Stimulated activated CD4-positive, alpha-beta T cell treated with anti-CD3 and anti-CD28 coated beads, Interleukin-12 subunit alpha, Interleukin-12 subunit beta, amount 100 ng/mL, for 4 hours (primary cell): ENCODE measurements around the gene EIF6.

Experiments
- DNase-seq: peaks from one replicate; pipeline ENCODE4 v3.0.0-alpha.2; 2020

The EIF6 gene

DNA sequence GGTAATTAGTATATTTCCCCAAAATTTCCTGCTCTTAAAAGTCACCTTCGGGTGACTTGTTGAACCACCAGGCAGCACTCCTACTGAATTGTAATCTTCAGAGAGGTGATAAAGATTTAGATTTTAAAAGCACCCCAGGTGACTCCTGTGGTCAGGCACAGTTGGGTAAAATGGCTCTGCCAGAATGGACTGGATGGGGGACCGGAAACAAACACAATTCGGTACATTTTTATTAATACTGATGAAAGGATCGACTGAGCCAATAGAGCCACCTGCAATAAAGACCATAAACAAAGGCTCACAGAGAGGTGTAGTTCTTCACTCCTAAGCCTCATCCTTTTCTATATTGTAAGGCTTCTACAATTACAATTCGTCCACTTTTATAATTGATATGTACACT, 27.2 kb upstream of the EIF6 start:
- no peak for DNase-seq

DNA sequence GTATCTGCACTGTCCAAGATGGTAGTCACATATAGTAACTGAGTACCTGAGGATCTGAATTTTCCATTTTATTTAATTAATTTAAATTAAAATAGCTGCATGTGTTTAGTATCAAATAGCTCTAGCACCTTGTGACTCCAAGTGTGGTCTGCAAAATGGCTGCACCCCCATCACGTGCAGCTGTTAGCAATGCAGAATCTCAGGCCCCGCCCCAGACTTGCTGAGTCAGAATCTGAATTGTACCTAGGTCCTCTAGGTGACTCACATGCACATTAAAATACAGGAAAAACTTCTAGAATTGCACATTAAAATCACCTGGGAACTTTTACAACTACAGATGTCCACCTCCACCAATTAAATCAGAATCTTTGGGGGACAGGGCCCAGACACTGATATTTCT, 26.8 kb upstream of the EIF6 start:
- DNase-seq, result peak; percentile 57

DNA sequence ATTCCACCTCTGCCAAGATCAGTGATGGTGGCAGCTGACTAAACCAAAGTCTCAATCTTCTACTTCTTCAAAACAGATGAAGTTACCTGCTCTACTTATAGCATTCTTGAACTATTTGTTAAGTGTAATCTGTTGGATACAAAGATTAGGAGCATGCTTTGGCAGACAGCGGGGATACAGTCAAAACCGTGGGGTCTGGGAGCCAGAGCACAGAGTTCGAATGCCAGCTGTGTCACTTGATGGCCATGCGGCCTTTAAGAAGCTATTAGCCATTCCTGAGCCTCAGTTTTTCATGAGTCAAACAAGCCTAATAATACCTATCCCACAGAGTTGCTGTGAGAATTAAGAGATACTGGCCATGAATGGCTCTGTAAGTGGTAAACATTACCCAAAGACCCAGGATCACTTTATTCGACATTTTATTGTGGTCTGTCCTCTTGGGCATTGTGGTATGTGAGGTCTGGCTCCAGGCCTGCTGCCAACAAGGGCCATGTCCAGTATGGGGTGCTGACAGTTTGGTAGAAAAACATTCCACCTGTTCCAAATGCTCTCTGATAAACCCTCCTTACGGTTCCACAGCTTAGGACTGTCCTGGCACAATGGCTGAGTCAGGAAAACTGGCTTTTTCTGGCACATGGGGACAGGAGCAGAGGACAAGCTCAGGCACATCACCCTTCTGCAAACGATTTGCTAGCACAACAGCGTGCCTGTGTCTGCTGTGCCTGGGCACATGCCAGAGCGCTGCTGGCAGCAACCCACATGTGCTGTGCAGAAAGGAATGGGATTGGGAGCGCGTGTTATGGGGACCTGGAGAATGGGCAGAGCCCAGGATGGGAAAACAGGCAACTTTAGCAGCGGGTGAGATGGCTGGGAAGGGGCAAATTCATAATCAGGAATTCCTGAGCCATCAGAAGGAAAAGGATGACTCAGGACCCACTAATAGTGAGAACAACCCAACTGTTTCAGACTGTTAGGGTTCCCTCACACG, 23.4 kb upstream of the EIF6 start:
- no peak for DNase-seq

DNA sequence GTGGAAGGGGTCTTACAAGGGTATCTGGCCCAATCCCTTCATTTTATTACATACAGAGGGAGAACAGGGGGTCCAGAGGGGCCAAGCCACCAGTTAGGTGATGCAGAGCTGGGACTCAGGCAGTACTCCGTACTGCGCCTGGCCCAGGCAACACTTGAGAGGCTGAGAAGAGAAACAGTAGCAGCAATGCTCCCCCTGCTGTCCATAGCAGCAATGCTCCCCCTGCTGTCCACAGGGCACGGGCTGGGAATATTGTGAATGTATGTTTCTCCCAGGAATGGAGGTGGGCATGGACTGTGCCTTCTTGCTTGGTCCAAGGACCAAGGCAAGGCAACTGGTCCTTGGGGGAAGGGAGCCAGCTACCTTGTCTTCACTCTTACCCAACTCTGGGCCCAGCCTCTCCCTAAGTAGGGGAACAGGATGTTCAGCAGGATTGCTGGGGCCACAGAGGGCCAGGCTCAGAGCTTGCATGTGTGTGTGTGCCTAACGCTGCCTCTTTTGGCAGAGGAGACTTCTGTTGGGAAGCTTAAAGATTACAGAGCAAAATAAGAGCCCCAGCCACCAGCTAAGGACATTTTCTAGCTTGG, 22.5 kb upstream of the EIF6 start:
- DNase-seq, result no peak

DNA sequence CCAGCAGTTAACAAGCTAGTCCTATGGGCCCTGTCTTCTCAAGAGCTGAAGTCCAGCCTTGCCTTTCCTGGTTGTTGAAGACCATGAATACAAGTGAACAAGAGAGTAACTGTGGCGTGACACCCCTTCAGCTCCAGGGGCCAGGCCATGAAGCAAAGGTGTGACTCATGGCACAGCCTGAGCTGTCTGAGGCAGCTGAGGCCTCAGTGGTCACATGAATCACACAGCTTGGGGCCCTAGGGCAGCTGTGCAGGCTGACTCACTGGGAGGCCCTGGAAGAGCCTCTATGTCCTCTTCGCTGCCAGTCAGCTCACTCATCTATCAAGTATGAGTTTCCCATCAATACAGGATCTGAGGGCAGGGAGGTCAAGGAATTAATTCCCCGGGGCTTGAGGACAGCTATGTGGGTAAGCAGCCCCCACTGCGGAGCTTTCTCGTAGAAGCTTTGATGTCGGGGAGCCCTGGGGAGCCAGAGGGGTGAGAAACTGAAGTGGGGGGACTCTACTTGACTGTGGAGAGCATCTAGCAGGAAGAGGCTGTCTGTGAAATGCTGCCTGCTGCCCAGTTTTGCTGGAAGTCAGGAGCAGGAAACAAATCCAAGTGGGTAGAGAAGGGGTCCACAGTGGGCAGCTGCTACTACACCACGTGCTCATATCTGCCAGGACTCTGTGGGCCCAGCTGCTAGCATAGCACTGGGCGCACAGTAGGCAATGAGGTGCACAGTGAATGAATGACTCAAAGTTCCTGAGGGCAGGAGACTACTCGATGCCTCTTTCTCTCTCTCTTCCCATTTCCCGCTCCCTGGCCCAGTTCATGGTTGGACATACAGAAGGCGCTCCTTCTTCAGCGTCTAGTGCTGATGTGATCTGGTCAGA, 21.3 kb upstream of the EIF6 start:
- DNase-seq, result peak; percentile 61

DNA sequence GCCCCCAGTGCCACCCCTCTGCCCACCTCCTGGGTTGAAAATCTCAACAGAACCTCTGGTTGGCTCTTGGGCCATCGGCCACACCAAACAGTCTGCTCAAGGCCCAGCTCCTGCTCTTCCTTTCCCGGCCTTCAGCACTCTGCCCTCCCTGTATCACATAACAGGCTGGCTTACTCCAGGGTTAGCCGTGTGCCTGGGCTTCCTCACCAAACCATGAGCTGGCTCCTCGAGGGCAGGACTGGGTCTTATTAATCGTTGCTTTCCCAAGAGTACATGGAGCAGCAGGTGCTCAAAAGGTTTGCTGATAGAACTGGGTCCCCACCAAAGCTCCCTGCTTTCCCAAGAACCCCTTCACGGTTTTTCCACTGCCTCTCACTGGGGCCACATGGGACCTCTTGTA, 20.4 kb upstream of the EIF6 start:
- DNase-seq, result no peak

DNA sequence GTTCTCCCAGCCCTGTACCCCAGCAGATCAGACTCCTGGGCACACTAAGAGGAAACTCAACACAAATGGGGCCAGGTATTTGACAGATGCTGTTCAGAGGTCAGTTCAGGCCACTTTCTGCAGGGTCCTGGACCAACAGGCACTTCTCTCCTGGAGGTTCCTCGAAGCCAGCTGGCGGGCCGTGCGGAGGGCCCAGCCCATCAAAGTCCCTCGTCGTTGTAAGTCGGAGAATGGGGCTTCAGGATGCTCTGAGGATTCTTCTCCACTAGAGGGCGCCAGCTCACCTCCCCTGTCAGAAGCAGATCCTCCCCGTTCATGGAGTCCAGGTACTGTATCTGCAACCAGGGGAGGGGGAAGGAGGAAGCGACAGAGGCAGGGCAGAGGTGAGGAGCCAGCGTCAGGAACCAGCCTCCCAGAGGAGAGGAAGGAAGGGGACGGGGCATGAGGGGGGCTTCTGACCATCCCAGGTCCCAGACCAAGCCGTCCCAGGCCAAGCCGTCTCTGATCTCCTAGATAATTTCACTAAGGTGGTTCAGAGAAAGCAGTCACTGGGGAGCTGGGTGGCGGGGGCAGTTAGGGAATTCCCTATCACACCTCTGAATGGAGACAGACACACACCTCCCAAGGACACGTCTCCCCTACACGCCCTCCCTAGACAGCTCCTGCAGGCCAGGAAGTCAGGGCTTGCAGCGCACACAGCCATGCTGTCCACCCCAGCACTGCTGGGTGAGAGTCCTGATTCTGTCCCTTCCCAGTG, 19.3 kb upstream of the EIF6 start:
- peak; percentile 71 for DNase-seq

DNA sequence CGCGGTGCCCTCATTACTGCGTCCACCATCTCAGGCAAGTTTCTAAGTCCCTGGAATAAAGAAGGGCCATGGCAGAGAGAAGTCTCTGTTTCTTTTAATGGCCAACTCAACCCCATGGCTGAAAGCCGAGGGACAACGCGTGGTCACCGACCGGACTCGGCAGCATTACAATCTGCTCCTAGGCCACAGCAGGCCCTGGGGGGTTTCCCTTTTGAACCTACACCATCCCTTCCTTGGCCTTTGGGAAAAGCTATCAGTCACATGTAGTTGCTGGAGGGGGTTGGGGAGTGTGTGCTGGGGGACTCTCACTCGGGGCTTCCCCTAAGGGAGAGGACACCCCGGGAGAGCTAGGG, 18.8 kb upstream of the EIF6 start:
- DNase-seq, result no peak

DNA sequence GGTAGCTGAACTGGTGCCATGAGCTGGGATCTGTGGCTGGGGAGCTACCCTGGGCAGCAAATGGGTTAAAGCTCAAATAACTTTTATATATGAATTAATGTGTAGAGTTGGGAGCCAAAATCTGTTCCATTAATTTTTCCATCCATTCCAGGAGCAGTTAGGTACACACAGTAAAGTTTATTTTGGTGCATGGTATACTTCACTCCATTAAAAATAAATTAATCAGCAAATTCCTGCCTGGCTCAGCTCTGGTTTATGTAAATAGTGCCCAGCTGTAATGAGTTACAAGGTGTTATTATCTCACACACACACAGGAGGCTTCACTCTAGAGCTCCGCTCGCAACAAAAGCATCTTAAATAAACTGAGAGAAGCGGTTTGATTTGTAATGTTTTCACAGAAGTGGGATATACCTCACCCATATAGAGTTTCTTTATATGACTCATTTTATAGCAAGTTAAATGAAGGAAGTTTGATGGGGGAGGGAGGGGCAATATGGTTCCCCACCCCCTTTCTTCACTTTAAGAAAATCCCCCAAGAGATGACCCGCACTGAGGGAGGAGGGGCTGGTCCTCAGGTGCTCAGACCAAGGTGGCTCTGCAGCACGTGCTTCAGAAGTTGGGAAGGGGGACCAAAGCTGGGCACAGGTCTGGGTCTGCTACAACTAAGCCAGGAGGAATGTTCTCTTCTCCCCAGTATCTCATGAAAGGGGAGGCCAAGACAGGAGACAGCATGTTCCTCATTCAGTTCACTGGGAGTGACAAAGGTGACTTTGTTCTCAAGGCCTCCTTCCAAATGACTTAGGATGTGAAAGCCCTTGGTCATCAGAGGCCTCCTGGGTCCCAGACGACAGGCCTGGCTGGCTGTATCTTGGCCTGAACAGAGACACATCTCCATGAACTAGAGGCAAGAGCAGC, 18.1 kb upstream of the EIF6 start:
- DNase-seq, result no peak

DNA sequence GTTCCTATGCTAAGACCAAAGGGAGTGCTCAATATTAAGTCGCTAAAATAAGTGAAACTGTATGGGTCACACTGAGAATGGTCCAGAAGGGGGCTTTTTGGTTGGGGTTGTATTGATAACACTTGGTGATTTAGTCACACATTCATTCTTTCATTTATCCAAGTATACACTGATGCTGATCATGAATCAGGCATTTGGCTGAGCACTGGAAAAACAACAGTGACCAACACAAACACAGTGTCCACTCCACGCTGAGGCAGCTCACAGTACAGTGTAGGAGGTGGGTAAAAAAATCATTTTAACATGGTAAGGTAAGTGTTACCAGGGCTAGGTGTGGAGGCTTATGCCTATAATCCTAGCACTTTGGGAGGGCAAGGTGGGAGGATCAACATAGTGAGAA, 16.9 kb upstream of the EIF6 start:
- no peak for DNase-seq

DNA sequence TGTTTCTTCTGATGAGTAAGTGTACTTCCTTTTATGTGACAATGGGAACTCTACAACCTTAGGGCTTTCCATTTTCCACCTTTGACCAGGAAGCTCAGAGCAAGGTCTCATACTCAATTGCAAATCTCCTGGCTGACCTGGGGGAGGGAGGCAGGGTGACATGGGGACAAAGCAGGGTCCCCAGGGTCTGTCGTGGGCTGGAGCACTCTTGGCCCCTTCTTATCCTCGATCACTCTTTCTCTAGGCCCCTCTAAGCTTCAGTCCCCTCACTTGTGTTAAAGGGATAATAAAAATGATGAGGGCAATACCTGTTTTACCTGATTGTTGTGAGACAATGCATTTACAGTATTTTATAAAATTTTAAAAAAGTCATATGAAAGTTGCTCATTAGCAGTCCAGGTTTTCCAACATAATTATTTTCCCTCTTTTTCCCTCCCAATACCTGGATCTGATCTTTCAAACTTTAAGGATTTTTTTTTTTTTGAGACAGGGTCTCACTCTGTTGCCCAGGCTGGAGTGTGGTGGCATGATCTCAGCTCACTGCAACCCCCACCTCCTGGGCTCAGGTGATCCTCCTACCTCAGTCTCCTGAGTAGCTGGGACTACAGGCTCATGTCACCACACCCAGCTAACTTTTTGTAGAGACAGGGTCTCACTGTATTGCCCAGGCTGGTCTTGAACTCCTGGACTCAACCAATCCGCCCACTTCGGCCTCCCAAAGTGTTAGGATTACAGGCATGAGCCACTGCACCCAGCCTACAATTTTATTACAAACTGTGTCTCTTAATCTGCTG, 16.1 kb upstream of the EIF6 start:
- DNase-seq, result no peak

DNA sequence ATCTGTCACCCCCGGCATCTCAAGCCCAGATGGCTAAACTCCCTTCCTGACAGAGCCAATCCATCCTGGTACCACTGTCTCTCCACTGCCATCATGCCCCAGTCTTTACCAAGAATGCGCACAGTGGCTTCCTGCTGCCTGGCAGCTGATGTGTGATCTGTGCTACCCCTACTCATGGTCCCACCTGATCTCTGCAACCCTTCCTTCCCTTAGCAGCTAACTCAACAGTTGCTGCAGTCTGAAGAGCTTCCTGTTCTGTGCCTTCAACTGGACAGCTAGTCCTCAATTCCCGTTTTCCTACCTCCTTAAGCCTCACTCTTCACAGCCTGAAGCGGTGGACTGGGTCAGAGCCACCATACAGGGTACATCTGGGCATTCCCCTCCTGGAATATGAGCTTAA, 15.2 kb upstream of the EIF6 start:
- DNase-seq, result no peak

DNA sequence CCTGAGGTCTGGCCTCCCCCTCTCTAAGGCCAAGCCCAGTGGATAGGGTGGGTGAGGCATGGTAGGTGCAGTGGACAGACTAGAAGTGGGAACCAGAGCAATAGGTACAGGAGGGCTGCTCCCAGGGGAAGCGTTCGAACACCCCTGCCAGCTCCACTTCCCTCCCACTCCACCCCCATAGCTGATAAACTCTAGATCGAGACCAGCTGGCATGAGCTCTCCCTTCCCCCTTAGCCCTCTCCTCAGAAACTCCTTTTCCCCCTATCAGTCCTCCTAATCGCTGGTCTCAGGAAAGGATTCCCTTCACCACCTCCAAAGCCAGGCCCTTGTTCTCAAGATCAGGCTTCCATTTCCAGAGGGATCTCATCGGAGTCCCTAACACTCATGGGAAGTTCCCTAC, 13.7 kb upstream of the EIF6 start:
- DNase-seq, result no peak

DNA sequence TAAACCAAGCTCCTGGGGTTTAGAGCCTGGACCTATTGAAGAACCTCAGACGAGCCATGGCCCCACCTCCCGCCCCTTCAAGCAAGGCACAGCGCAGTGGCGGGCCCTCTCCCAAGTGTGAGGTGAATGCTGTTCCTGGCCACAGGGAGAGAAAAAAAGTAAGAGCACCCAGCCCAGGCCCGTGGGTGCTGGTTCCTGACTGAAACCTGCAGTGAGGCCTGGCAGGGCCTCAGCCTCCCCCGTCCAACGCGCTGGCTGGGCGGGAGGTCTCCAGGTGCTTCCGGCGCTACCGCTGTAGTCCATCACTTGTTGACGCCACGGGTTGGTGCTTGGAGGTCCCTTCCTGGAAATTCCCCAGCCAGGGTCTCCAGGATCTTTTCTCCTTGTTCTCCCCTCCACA, 13.2 kb upstream of the EIF6 start:
- DNase-seq, result no peak

DNA sequence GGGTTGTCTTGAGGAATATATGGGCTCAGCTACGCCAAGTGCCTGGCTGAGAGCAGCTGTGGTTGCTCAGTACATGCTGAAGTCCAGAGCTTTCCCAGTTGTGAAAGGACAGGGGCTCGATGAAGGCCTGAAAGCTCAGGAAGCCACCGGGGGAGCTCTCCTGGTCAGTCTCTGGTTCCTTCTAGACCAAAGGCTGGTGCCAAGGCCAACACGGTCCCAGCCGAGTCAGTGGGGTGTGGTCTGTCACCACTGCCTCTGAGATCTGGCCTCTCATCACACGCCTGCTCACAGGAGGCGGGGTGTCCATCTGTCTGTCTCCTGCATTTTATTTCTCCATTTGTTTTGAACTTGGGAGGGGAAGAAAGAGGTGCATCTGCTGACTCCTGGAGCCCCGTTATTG, 12.6 kb upstream of the EIF6 start:
- DNase-seq, result no peak

DNA sequence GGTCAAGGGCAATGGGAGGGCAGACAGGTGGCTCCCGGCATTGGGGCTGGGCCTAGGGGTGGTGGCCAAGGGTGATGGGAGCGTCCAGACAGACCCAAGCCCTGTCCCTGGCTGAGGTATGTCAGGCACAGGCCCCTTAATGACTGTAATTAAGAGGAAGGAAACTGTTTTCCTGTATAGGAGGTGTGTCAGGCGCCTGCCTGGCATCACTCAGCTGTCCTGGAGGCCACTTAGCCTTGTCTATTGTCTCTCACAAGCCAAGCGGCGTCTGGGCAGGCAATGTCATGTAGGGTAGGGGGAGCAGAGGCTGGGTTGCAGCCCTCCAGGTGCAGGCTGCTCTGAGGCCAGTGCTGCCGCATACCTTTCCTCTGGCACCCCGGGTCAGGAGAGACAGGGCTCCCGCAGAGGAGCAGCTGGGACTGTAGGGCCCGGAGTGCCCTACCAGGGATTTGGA, 11.6 kb upstream of the EIF6 start:
- no peak for DNase-seq

DNA sequence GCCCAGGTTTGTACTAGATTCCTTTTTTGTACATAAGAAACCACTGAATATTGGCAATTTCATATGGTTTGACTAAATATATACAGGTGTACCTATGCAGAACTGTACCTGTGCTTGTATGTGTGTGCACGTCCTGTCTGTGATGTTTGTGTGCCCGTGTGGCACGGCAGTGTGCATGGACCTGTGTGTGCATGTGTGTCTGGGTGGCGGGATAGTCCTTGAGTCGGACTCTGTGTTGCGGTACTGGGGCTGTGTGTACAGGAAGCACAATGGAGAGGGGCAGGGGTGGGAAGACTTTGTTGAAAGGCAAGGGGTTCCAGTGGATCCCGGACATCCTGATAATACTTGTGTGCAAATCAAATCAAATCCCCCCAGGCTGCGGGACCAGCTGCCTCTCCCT, 11.1 kb upstream of the EIF6 start:
- no peak for DNase-seq

DNA sequence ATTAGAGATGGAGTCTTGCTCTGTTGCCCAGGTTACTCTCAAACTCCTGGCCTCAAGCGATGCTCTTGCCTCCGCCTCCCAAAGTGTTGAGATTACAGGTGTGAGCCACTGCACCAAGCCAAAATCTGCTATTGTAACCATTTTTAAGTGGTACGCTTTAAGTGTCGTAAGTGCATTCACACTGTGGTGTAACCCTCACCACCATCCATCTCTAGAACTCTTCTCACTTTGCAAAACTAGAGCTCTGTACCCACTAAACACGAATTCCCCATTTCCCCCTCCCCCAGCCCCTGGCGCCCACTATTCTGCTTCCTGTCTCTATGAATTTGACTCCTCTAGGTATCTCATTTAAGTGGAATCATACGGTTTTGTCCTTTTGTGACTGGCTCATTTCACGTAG, 10.5 kb upstream of the EIF6 start:
- no peak for DNase-seq

DNA sequence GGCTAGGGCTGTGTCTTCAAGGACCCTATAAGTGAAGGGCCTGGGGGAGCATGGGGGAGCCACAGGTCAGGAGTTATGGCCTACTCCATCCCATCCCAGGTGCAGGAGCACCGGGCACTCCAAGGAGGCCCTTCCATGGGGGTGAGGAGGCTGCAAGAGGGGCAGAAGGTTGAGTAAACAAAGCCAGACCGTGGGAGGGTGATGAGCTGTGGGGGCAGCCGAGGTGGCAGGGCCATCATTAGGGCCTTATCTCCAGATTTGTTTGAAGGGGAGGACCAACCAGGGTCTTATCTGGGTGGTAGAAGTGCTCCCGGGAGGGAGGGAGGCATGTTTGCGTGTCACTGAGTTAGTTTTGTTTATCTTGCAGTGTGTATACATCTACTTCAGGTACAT, 9.7 kb upstream of the EIF6 start:
- no peak for DNase-seq
